NK-92 (cell line): Measurements from ENCODE around the gene PADI2.

Experiments
- DNase-seq: peaks from one replicate; lab custom pipeline; 2025; ENCODE audit not compliant: unreplicated experiment; lab: John Stamatoyannopoulos, UW

PADI2 gene

DNA sequence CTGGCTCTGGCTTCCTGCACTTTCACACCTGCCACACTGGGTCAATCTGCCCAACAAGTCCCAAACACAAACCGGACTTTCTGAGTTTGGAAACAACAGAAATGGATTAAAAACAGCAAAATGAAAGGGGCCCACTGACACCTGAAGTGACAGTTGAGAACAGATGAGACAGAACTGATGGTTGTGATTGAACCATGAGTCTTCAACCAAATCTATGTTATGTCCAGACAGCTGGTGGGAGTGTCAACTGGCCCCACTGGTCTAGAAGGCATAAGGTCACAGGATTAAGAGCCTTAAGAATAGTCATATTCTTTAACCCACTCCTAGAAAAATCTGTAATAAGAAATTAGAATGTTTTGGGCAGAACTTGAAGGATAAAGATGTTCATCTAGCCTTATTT lies 94.5 kb downstream of the PADI2 start:
- DNase-seq, result no peak

DNA sequence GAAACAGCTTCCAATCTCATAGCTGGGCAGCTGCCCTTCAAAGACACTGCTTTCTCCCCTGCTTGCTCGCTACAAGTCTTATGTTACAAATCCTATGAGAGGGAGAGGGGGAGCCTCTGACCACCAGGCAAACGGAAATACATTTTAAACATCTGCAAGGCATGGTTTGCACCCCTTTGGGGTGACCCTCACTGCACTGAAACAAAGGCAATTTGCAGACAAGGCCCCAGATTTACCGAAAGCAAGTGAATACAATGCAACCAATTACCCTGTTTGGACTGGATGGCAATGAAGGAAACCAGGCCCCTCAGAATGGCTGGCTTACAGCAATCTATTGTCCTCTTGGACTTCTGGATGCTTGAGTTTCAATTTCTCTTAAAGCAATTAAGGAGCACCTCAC lies 95.7 kb downstream of the PADI2 start:
- no peak for DNase-seq

DNA sequence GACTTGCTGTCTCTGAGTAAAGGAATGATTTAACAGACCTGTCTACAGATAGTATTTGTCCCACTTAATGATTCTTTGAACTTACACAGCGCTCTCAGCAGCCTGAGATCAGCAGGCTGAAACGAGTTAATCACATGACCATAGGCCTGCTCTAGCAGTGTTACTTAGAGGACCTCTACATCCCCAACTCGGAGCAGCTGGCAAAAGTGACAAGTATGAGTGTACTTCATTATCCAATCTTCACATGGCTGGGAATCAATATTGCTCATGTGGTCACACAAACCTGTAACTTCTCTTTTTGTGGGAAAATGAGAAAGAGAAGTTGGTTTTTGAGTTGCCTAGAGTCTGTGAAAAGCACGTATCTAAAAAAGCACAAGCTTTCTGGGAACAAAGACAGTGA lies 96.1 kb downstream of the PADI2 start:
- DNase-seq, result no peak

DNA sequence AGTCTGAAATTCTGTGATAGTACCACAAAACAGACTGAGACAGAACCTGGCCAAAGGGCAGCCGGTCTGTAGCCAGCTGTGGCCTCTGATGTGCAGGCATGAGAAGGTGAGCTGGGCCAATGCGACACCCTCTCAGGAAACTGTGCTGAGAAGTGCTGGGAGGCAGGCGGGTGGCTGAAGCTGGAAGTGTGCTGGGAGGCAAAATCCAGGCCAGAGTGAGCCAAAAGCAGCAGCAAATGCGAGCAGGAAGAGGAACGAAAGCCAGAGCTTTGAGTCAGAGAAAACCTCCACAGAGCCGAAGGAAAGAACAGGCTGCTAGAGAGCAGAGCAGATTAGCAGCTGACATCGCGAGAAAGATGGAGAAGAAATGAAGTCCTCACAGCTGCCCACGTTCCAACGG lies 97.4 kb downstream of the PADI2 start:
- DNase-seq, result no peak

DNA sequence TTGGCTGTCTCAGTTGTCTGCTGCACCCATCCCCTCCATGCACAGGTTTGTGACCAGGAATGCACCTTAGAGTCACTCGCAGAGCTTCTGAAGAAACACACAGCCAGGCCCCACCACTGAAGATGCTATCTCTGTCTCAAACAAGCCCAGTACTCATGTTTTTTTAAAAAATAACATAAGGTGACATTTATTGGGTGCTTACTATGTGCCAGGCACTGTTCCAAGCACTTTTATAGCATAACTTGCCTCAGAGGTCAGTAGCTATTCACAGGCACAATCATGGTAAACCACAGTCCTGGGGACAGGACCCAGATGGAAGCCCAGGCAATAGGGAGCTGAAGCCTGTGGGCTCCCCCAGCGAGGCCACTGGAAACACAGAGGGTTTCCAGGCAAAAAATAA lies 98.7 kb downstream of the PADI2 start:
- no peak for DNase-seq

DNA sequence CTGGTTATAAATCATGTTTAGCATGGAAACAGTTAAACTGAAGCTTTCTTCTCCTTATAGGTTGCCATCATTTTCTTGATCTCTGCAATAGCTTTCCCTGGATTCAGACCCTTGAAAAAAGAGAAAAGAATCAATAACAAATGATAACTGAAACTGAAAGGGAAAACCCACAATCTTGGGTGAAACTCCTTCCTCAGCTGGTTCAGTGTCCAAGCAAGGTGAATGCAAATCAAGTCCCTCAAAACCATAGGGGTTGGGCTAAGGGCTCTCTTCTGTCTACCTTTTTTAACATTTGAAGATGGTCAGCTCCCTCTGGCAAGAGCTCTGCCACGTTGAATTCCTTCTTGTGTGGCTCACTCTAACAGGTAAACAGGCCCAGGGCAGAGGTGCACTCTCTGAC lies 100.4 kb downstream of the PADI2 start:
- no peak for DNase-seq

DNA sequence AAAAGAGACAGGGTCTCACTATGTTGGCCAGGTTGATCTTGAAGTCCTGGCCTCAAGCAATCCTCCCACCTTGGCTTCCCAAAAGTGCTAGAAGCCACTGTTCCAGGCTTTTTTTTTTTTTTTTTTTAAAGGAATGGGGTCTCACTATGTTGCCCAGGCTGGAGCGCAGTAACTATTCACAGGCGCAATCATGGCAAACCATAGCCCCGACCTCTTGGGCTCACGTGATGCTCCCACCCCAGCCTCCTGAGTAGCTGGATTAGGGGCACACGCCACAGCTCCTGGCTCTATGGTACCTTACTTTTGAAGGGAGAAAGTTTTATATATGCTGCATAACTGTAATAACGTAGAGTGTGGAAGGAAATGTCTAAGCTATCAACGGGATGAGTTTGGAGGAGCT lies 101.8 kb downstream of the PADI2 start:
- no peak for DNase-seq
